Measurements from ENCODE around the gene CLMN. TPM values are rescaled to one million over a fixed set of nuclear protein-coding genes. Genes with fewer than 3 reads are reported as not detected.
A peak's percentile ranks its signal among the peaks of the same experiment; 100 is the strongest.

The CLMN gene
- total and polyA plus RNA-seq, 2 of the 13 experiments (the other 11 are each of a cell fraction or from before 2014, with no cell fraction given), result 15.1 to 16.7 TPM

DNA sequence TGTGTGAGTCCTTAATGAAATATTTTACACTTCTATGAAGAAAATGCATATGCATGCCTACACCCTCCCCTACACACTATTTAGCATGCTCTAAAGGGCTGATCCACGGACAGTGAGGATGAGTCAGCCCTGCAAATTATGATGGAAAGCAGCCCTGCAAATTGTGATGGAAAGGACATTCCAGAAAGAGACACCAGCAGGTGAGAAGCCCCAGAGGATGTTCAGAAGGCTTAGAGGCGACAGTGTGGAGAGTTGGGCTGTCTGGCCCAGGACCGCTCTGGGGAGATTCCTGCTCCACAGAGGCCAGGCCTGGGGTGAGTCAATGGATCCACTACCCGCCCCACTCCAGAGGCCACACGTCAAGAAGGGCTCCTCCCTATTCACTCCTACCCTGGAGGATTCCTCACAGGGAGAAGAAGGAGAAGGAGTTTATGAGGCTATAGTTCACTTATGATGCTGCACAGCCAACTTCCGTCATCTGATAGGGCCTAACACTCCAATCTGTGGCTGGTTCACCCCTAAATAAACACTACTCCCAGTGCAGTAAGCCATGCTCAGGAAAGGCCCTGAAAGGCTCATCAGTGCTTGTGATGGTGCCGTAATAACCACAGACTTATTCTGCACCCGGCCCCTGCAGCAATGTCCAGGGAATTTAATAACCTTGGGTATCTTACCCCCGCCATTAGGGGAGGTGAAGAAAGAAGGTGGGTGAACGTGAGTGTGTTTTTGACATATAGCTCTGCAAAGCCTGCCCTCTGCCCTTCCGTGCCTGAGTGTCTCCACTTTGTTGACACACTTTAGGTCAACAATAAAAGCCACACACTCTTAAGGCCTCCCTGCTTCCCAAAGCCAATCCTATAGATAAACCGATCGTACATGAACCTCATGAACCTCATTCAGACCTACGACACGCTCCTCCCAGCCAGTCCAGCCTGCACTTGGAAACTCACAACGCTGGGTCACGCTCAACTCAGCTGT, 46.4 kb downstream of the CLMN start (continued):
- TF ChIP-seq RBM39 (IDR thresholded peaks at IDR 0.05; ENCODE audit: low read depth, low read length, poor library complexity, severe bottlenecking), result no peak
- TF ChIP-seq RCOR2 (CRISPR knock-in tag; IDR thresholded peaks at IDR 0.05), result 0 out of 2 replicates have a peak, but pooled peaks have one; percentile 20
- TF ChIP-seq, protein P1, sequence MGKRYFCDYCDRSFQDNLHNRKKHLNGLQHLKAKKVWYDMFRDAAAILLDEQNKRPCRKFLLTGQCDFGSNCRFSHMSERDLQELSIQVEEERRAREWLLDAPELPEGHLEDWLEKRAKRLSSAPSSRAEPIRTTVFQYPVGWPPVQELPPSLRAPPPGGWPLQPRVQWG (CRISPR knock-in tag; IDR thresholded peaks at IDR 0.05; ENCODE audit: borderline replicate concordance, low read depth), result no peak
- TF ChIP-seq TEAD3 (CRISPR knock-in tag; optimal IDR thresholded peaks at IDR 0.05; ENCODE audit: borderline replicate concordance), result peak; percentile 30
- no peak for TF ChIP-seq RFX5 (IDR thresholded peaks at IDR 0.05; ENCODE audit: low read depth, low read length)
- no peak for TF ChIP-seq FOXC1 (CRISPR knock-in tag; IDR thresholded peaks at IDR 0.05; ENCODE audit: borderline replicate concordance)
- no peak for TF ChIP-seq ZNF607 (CRISPR knock-in tag; IDR thresholded peaks at IDR 0.05; ENCODE audit: borderline replicate concordance)
- TF ChIP-seq ZNF879 (CRISPR knock-in tag; IDR thresholded peaks at IDR 0.05), result no peak
- peak; percentile 71; the same call in 1 of the 2 replicates for TF ChIP-seq FOXO1 (CRISPR knock-in tag; IDR thresholded peaks at IDR 0.05)
- TF ChIP-seq SIX1 (CRISPR knock-in tag; IDR thresholded peaks at IDR 0.05; ENCODE audit: borderline replicate concordance), result no peak
- TF ChIP-seq PHB2 (IDR thresholded peaks at IDR 0.05; ENCODE audit: partially characterized antibody), result no peak
- no peak for TF ChIP-seq ZNF24 (IDR thresholded peaks at IDR 0.05)
- no peak for TF ChIP-seq ZNF83 (CRISPR knock-in tag; IDR thresholded peaks at IDR 0.05; ENCODE audit: borderline replicate concordance)
- no peak for TF ChIP-seq ATAD3A (CRISPR knock-in tag; IDR thresholded peaks at IDR 0.05)
- TF ChIP-seq, protein P2, sequence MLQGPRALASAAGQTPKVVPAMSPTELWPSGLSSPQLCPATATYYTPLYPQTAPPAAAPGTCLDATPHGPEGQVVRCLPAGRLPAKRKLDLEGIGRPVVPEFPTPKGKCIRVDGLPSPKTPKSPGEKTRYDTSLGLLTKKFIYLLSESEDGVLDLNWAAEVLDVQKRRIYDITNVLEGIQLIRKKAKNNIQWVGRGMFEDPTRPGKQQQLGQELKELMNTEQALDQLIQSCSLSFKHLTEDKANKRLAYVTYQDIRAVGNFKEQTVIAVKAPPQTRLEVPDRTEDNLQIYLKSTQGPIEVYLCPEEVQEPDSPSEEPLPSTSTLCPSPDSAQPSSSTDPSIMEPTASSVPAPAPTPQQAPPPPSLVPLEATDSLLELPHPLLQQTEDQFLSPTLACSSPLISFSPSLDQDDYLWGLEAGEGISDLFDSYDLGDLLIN (CRISPR knock-in tag; IDR thresholded peaks at IDR 0.05; ENCODE audit: borderline replicate concordance), result no peak
- TF ChIP-seq NFIB (CRISPR knock-in tag; IDR thresholded peaks at IDR 0.05; ENCODE audit: borderline replicate concordance), result no peak
- TF ChIP-seq YEATS4 (CRISPR knock-in tag; IDR thresholded peaks at IDR 0.05; ENCODE audit: borderline replicate concordance), result no peak
- TF ChIP-seq ZNF232 (CRISPR knock-in tag; IDR thresholded peaks at IDR 0.05; ENCODE audit: borderline replicate concordance), result 0 out of 2 replicates have a peak, but pooled peaks have one; percentile 61
- no peak for TF ChIP-seq MXD4 (CRISPR knock-in tag; IDR thresholded peaks at IDR 0.05)
- peak; percentile 67 for TF ChIP-seq PITX1 (CRISPR knock-in tag; IDR thresholded peaks at IDR 0.05)
- no peak for TF ChIP-seq KLF15 (CRISPR knock-in tag; IDR thresholded peaks at IDR 0.05; ENCODE audit: borderline replicate concordance)
- no peak for TF ChIP-seq ZNF431 (CRISPR knock-in tag; IDR thresholded peaks at IDR 0.05; ENCODE audit: borderline replicate concordance, low read depth)
- no peak for TF ChIP-seq ZNF564 (CRISPR knock-in tag; IDR thresholded peaks at IDR 0.05)
- TF ChIP-seq RORA (CRISPR knock-in tag; IDR thresholded peaks at IDR 0.05), result no peak

Data from HepG2 (cell line).